K562 (cell line): ENCODE data around the gene TEAD3. TPM values are rescaled to one million over a fixed set of nuclear protein-coding genes. Genes with fewer than 3 reads are reported as not detected.

Experiments
- BCOR ChIP-seq: fragments of 450-650 bp; IDR thresholded peaks from 2 replicates; pipeline ENCODE4 v1.6.1; 2016
- CEBPZ ChIP-seq: fragments of 150-350 bp; IDR thresholded peaks from 2 replicates; pipeline ENCODE4 v1.6.1; 2014; ENCODE audit warnings: low read depth, mild to moderate bottlenecking, low read length, borderline replicate concordance
- FOS ChIP-seq: IDR thresholded peaks from 3 replicates; pipeline ENCODE4 v1.6.1; 2011; ENCODE audit not compliant: insufficient read length; ENCODE audit errors: extremely low read depth
- RFX5 ChIP-seq: IDR thresholded peaks from 2 replicates; pipeline ENCODE4 v1.6.1; 2011; ENCODE audit warnings: low read depth, mild to moderate bottlenecking, improper control_type of control experiment, low read length
- ZFP91 ChIP-seq: sonication (generic); formaldehyde crosslinking; IDR thresholded peaks from 2 replicates; pipeline ENCODE4 v1.8.0; 2022; ENCODE audit warnings: mild to moderate bottlenecking, missing genetic modification reagents
- ZNF174 ChIP-seq: fragments of 250-450 bp; sonication (Bioruptor Pico); IDR thresholded peaks from 2 replicates; pipeline ENCODE4 v1.4.0; 2020; ENCODE audit warnings: mild to moderate bottlenecking
- ZNF280B ChIP-seq: fragments of 250-450 bp; sonication (Bioruptor Pico); IDR thresholded peaks from 2 replicates; pipeline ENCODE4 v1.5.1; 2021; ENCODE audit warnings: mild to moderate bottlenecking
- ZNF318 ChIP-seq, 2 experiments: fragments of 450-650 bp; IDR thresholded peaks; 2 replicates each; pipeline ENCODE4 v1.6.1; 2016; ENCODE audit warnings: mild to moderate bottlenecking in 2 of 2, borderline replicate concordance in 1 of 2, low read depth in 1 of 2, moderate library complexity in 1 of 2
- ZNF347 ChIP-seq: fragments of 450-650 bp; formaldehyde crosslinking; IDR thresholded peaks from 2 replicates; pipeline ENCODE4 v1.4.0; 2020; ENCODE audit warnings: low read depth, mild to moderate bottlenecking, moderate library complexity
- polyA plus RNA-seq, 8 experiments: library from polyadenylated mRNA; depleted of rRNA in 4 of 8; stranded (reverse) in 5 of 8; unstranded in 3 of 8; fragments of >200 nt; fragmentation: Nextera tagmentation in 2 of 8; fragmentation: Illumina TruSeq in 1 of 8; extraction: Ambion mirVana in 2 of 8; extraction: Trizol in 1 of 8; gene quantifications; 2 replicates each; pipeline versions ENCODE4 v1.2.1 to v1.2.3, GENCODE V29; 2011 to 2014; ENCODE audit warnings: inconsistent platforms in 1 of 8, missing spikeins in 1 of 8
- total RNA-seq, 7 experiments: library from RNA; depleted of rRNA in 6 of 7; stranded (reverse); fragments of >200 nt in 6 of 7; fragmentation: Illumina TruSeq in 2 of 7; extraction: Trizol in 2 of 7; gene quantifications; 2 replicates each; pipeline versions ENCODE4 v1.2.1 to v1.2.3, GENCODE V29; 2011 to 2021; ENCODE audit warnings: low replicate concordance in 1 of 7

The TEAD3 gene
- total and polyA plus RNA-seq, 9 of the 15 experiments (the other 6 are each of a cell fraction or from before 2014, with no cell fraction given) = 0.63 to 13.2 (median 3.3) TPM

- TF ChIP-seq CEBPZ (no peak), ZNF174 (CRISPR knock-in tag) (no peak), ZNF280B (CRISPR knock-in tag) (no peak), FOS (no peak), ZNF347 (no peak), ZNF318 (IDR thresholded peaks at IDR 0.05; ENCODE audit: borderline replicate concordance in 1 of 2, low read depth in 1 of 2) (no peak), ZFP91 (CRISPR knock-in tag) (no peak), RFX5 (no peak), BCOR (no peak)
Observed at GRCh38 chr6:35496036-35496840, 641 bp downstream of the TEAD3 start (continued).
